ENCODE results near the gene EFCAB12. TPM values are rescaled to one million over a fixed set of nuclear protein-coding genes. Genes with fewer than 3 reads are reported as not detected.

Gene EFCAB12
- total and polyA plus RNA-seq, 2 donors (not counting 3 experiments of a cell fraction or from before 2014, with no cell fraction given), result 0.15 to 0.49 TPM

DNA sequence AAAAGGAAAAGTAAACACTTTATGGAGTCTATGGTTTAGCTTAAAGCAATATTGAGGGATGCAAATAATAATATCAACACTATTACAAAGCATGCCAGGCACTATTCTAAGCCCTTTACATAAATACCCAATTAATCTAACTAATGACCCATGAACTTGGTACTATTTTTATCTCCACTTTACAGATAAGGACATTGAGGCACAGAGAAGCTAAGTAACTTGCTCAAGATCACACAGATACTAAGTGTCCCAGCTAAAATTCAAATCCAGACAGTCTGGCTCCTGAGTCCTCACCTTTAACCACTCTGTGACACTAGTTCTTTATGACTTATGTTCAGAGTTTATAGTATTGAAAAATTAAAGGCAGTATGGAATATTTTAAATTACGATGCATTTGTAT, 5.7 kb upstream of the EFCAB12 start:
- no peak for DNase-seq (ENCODE audit: low read depth, low spot score)
- no TSS peak for BruUV-seq (replicated peaks)
- ChIA-PET CTCF (interaction anchor here (1.9 kb wide), 1 partner anchor 51 kb away, joined by 6 read pairs; no protein-coding TSS in a partner anchor), POLR2A (no interaction called here)
- no peaks in the 10 kb centered on the region for H4K20me1 ChIP-seq (replicated peaks; ENCODE audit: control insufficient read depth, extremely low read depth, insufficient read depth, low read length)
- H3K36me3 ChIP-seq (ENCODE audit: control insufficient read depth in 2 of 2, extremely low read depth in 1 of 2, insufficient read depth in 2 of 2, low read length in 2 of 2), result peaks cover 17% of the 10 kb centered on the region in 2 experiments
- H3K27me3 ChIP-seq (ENCODE audit: control insufficient read depth in 2 of 2, insufficient read depth in 2 of 2, low read length in 2 of 2), result no peaks in the 10 kb centered on the region
- TF ChIP-seq POLR2A (IDR thresholded peaks at IDR 0.05; ENCODE audit: low read depth, low read length) (no peak), MYC (IDR thresholded peaks at IDR 0.05; ENCODE audit: low read depth, low read length) (no peak), FOS (IDR thresholded peaks at IDR 0.05; ENCODE audit: borderline replicate concordance, insufficient read depth, low read length) (no peak), POLR2AphosphoS5 (IDR thresholded peaks at IDR 0.05; ENCODE audit: insufficient read depth, low read depth, low read length) (no peak), GATA2 (IDR thresholded peaks at IDR 0.05; ENCODE audit: insufficient read depth, insufficient read length, low read depth, low read length) (no peak), JUN (IDR thresholded peaks at IDR 0.05; ENCODE audit: borderline replicate concordance, insufficient read depth, insufficient read length, low read depth) (no peak), EZH2 (IDR thresholded peaks at IDR 0.05; ENCODE audit: borderline replicate concordance, low read depth, low read length, severe bottlenecking) (no peak)
- TF ChIP-seq, protein P1, sequence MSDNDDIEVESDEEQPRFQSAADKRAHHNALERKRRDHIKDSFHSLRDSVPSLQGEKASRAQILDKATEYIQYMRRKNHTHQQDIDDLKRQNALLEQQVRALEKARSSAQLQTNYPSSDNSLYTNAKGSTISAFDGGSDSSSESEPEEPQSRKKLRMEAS (IDR thresholded peaks at IDR 0.05; ENCODE audit: insufficient read depth, insufficient read length), result no peak
- TF ChIP-seq, protein P2, sequence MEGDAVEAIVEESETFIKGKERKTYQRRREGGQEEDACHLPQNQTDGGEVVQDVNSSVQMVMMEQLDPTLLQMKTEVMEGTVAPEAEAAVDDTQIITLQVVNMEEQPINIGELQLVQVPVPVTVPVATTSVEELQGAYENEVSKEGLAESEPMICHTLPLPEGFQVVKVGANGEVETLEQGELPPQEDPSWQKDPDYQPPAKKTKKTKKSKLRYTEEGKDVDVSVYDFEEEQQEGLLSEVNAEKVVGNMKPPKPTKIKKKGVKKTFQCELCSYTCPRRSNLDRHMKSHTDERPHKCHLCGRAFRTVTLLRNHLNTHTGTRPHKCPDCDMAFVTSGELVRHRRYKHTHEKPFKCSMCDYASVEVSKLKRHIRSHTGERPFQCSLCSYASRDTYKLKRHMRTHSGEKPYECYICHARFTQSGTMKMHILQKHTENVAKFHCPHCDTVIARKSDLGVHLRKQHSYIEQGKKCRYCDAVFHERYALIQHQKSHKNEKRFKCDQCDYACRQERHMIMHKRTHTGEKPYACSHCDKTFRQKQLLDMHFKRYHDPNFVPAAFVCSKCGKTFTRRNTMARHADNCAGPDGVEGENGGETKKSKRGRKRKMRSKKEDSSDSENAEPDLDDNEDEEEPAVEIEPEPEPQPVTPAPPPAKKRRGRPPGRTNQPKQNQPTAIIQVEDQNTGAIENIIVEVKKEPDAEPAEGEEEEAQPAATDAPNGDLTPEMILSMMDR (IDR thresholded peaks at IDR 0.05; ENCODE audit: extremely low read depth in 1 of 2, insufficient read depth in 1 of 2, low read depth in 1 of 2, low read length in 2 of 2), result no peak
- no peaks in the 10 kb centered on the region for H3K9me3 ChIP-seq (replicated peaks; ENCODE audit: control insufficient read depth, insufficient read depth, low read length)
- no peak overlapping the region for H3K4me2 ChIP-seq (ENCODE audit: insufficient read depth, low read length)
- dilution Hi-C loops (cut with MboI; ENCODE audit: extremely low pct_ligation_motif_present, low sequenced_read_pairs) (no loop called here), intact Hi-C loops (cut with micrococcal nuclease) (no loop called here)
- H3K9me1 ChIP-seq (replicated peaks; ENCODE audit: control insufficient read depth, extremely low read depth, insufficient read depth, low read length), result no peaks in the 10 kb centered on the region
- H3K4me1 ChIP-seq (ENCODE audit: control insufficient read depth, extremely low read depth, insufficient read depth, low read length), result peaks cover 7% of the 10 kb centered on the region
- FAIRE-seq, result no peak
- no peak overlapping the region for H3K4me3 ChIP-seq (replicated peaks in 1 of 3; ENCODE audit: insufficient read depth in 1 of 3, low read depth in 1 of 3, low read length in 3 of 3)
- no peak overlapping the region for H3K9ac ChIP-seq (replicated peaks; ENCODE audit: extremely low read depth, insufficient read depth, low read length)
- no peak overlapping the region for H2AFZ ChIP-seq (ENCODE audit: low read depth, low read length)
- no peak overlapping the region for H3K27ac ChIP-seq (ENCODE audit: insufficient read depth, low read depth, low read length)
- H3K79me2 ChIP-seq (ENCODE audit: control insufficient read depth, insufficient read depth, low read length), result peaks cover 9% of the 10 kb centered on the region

All from endothelial cell of umbilical vein (primary cell).